GM12875 (cell line): Measurements from ENCODE around the gene NUPR1.

Experiments used
- H3K4me3 ChIP-seq: one replicate; pipeline ENCODE4 v1.5.1; 2011; ENCODE audit warnings: low read depth, low read length, control low read depth
- TF ChIP-seq, protein P1 (sequence below): IDR thresholded peaks from 2 replicates; pipeline ENCODE4 v1.5.1; 2011; ENCODE audit warnings: low read depth, mild to moderate bottlenecking, control low read depth, inconsistent platforms, low read length, moderate library complexity, borderline replicate concordance; ENCODE audit not compliant: insufficient read depth

Gene NUPR1

GRCh38 chr16:28562199-28562598 lies 23.4 kb upstream of the NUPR1 start:
- TF ChIP-seq, protein P1, sequence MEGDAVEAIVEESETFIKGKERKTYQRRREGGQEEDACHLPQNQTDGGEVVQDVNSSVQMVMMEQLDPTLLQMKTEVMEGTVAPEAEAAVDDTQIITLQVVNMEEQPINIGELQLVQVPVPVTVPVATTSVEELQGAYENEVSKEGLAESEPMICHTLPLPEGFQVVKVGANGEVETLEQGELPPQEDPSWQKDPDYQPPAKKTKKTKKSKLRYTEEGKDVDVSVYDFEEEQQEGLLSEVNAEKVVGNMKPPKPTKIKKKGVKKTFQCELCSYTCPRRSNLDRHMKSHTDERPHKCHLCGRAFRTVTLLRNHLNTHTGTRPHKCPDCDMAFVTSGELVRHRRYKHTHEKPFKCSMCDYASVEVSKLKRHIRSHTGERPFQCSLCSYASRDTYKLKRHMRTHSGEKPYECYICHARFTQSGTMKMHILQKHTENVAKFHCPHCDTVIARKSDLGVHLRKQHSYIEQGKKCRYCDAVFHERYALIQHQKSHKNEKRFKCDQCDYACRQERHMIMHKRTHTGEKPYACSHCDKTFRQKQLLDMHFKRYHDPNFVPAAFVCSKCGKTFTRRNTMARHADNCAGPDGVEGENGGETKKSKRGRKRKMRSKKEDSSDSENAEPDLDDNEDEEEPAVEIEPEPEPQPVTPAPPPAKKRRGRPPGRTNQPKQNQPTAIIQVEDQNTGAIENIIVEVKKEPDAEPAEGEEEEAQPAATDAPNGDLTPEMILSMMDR, result no peak
- H3K4me3 ChIP-seq, result no peak overlapping the region

GRCh38 chr16:28561557-28562187 lies 22.9 kb upstream of the NUPR1 start:
- H3K4me3 ChIP-seq, result no peak overlapping the region
- TF ChIP-seq, protein P1, result no peak

GRCh38 chr16:28558456-28558855 lies 19.7 kb upstream of the NUPR1 start:
- H3K4me3 ChIP-seq, result no peak overlapping the region
- TF ChIP-seq, protein P1, result no peak

DNA sequence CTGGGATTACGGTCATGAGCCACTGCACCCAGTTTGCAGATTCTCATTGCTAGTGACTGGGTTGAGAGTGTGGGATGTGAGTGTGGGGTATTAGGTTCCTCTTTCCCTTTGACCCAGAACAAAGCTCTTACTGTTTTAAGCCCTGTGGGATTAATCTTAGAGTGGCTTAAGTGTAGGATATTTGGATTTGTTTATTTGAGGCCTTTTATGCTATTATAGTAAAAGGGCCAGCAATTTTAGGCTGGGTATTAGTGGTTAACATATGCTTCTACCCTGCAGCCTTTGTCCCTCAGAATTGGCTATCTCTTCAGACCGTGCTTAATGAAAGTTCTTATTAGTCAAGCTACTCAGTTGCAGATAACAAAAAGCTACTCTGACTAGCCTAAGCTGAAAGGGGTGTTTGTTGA lies 18.1 kb upstream of the NUPR1 start:
- H3K4me3 ChIP-seq, result no peak overlapping the region
- TF ChIP-seq, protein P1, result no peak

DNA sequence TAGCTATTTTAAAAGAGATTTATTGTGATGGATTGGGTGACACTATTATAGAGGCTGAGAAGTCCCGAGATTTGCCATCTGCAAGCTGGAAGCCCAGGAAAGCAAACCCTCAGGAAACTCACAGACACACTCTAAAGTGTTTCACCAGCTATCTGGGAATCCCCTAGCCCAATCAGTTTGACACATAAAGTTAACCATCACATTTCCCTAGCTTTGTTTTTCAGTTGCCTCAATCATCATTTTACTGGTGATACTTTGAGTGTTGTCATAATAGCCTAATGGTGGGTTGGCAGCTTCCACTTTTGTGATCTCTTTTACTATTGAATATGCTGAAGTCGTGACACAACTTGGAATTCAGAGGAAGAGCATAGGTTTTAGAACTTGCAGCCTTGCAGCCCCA lies 16.8 kb upstream of the NUPR1 start:
- TF ChIP-seq, protein P1, result no peak
- no peak overlapping the region for H3K4me3 ChIP-seq

- H3K4me3 ChIP-seq, result peak overlapping the region; percentile 22
- TF ChIP-seq, protein P1, result no peak
These were observed 16.1 kb upstream of the NUPR1 start for GRCh38 chr16:28554634-28555423.
